WTC11 (cell line): ENCODE measurements around the gene ZNF625. TPM values are rescaled to one million over a fixed set of nuclear protein-coding genes. Genes with fewer than 3 reads are reported as not detected.

ENCODE experiments used
- ATF1 ChIP-seq: sonication (generic); formaldehyde crosslinking; IDR thresholded peaks from 2 replicates; pipeline ENCODE4 v1.8.1; 2023; ENCODE audit warnings: mild to moderate bottlenecking, moderate library complexity, missing genetic modification reagents
- ATF2 ChIP-seq: sonication (generic); formaldehyde crosslinking; IDR thresholded peaks from 2 replicates; pipeline ENCODE4 v1.8.1; 2022; ENCODE audit warnings: low read depth, missing genetic modification reagents, borderline replicate concordance
- ELF4 ChIP-seq: sonication (generic); formaldehyde crosslinking; IDR thresholded peaks from 2 replicates; pipeline ENCODE4 v1.8.1; 2022; ENCODE audit warnings: low read depth, mild to moderate bottlenecking, moderate library complexity, missing genetic modification reagents
- EMX1 ChIP-seq: fragments of 250-450 bp; sonication (Bioruptor Pico); IDR thresholded peaks from 2 replicates; pipeline ENCODE4 v1.8.0; 2021; ENCODE audit warnings: mild to moderate bottlenecking
- ESRRA ChIP-seq: sonication (generic); formaldehyde crosslinking; IDR thresholded peaks from 2 replicates; pipeline ENCODE4 v1.8.1; 2022; ENCODE audit warnings: mild to moderate bottlenecking, missing genetic modification reagents, borderline replicate concordance
- ETV6 ChIP-seq: sonication (generic); formaldehyde crosslinking; IDR thresholded peaks from 2 replicates; pipeline ENCODE4 v1.8.1; 2022; ENCODE audit warnings: mild to moderate bottlenecking, missing genetic modification reagents
- FOXJ3 ChIP-seq: sonication (generic); formaldehyde crosslinking; IDR thresholded peaks from 2 replicates; pipeline ENCODE4 v1.9.0; 2021; ENCODE audit warnings: missing genetic modification reagents, mild to moderate bottlenecking, borderline replicate concordance
- GABPB1 ChIP-seq: sonication (generic); formaldehyde crosslinking; IDR thresholded peaks from 2 replicates; pipeline ENCODE4 v1.8.1; 2023; ENCODE audit warnings: mild to moderate bottlenecking, missing genetic modification reagents
- GRHL2 ChIP-seq: fragments of 250-450 bp; sonication (Bioruptor Pico); IDR thresholded peaks from 2 replicates; pipeline ENCODE4 v1.8.0; 2022; ENCODE audit warnings: mild to moderate bottlenecking, moderate library complexity; ENCODE audit not compliant: insufficient replicate concordance, severe bottlenecking
- GTF2I ChIP-seq: fragments of 250-450 bp; sonication (Bioruptor Pico); conservative IDR thresholded peaks from 2 replicates; pipeline ENCODE4 v1.4.0; 2021; ENCODE audit warnings: mild to moderate bottlenecking
- IRF2 ChIP-seq: sonication (generic); formaldehyde crosslinking; IDR thresholded peaks from 2 replicates; pipeline ENCODE4 v1.8.0; 2022; ENCODE audit warnings: low read depth, missing genetic modification reagents, borderline replicate concordance
- JAZF1 ChIP-seq: fragments of 250-450 bp; sonication (Bioruptor Pico); IDR thresholded peaks from 2 replicates; pipeline ENCODE4 v1.9.0; 2021; ENCODE audit warnings: moderate library complexity, mild to moderate bottlenecking, inconsistent platforms
- JUN ChIP-seq: sonication (generic); formaldehyde crosslinking; IDR thresholded peaks from 2 replicates; pipeline ENCODE4 v1.8.0; 2023; ENCODE audit warnings: mild to moderate bottlenecking, missing genetic modification reagents
- MAX ChIP-seq: sonication (generic); formaldehyde crosslinking; IDR thresholded peaks from 2 replicates; pipeline ENCODE4 v1.8.0; 2022; ENCODE audit warnings: mild to moderate bottlenecking, missing genetic modification reagents
- NFATC4 ChIP-seq: fragments of 250-450 bp; sonication (Bioruptor Pico); IDR thresholded peaks from 2 replicates; pipeline ENCODE4 v1.9.0; 2021; ENCODE audit warnings: mild to moderate bottlenecking
- NFE2L1 ChIP-seq: sonication (generic); formaldehyde crosslinking; IDR thresholded peaks from 2 replicates; pipeline ENCODE4 v1.8.1; 2023; ENCODE audit warnings: missing genetic modification reagents
- NR1H2 ChIP-seq: sonication (generic); formaldehyde crosslinking; IDR thresholded peaks from 2 replicates; pipeline ENCODE4 v1.9.0; 2021; ENCODE audit warnings: mild to moderate bottlenecking, moderate library complexity, missing genetic modification reagents
- RELA ChIP-seq: sonication (generic); formaldehyde crosslinking; IDR thresholded peaks from 2 replicates; pipeline ENCODE4 v1.8.1; 2022; ENCODE audit warnings: missing genetic modification reagents, mild to moderate bottlenecking, borderline replicate concordance
- RORB ChIP-seq: fragments of 250-450 bp; sonication (Bioruptor Pico); IDR thresholded peaks from 2 replicates; pipeline ENCODE4 v1.9.0; 2021; ENCODE audit warnings: mild to moderate bottlenecking
- TEAD1 ChIP-seq: sonication (generic); formaldehyde crosslinking; IDR thresholded peaks from 2 replicates; pipeline ENCODE4 v1.8.0; 2022; ENCODE audit warnings: mild to moderate bottlenecking, missing genetic modification reagents
- TEAD4 ChIP-seq: sonication (generic); formaldehyde crosslinking; IDR thresholded peaks from 2 replicates; pipeline ENCODE4 v1.8.0; 2022; ENCODE audit warnings: mild to moderate bottlenecking, missing genetic modification reagents
- USF1 ChIP-seq: sonication (generic); formaldehyde crosslinking; IDR thresholded peaks from 2 replicates; pipeline ENCODE4 v1.8.0; 2022; ENCODE audit warnings: mild to moderate bottlenecking, missing genetic modification reagents
- ZBTB21 ChIP-seq: sonication (generic); formaldehyde crosslinking; IDR thresholded peaks from 2 replicates; pipeline ENCODE4 v1.8.1; 2023; ENCODE audit warnings: mild to moderate bottlenecking, missing genetic modification reagents, borderline replicate concordance
- ZMAT4 ChIP-seq: fragments of 250-450 bp; sonication (Bioruptor Pico); IDR thresholded peaks from 2 replicates; pipeline ENCODE4 v1.9.0; 2021; ENCODE audit warnings: mild to moderate bottlenecking
- ZNF138 ChIP-seq: sonication (generic); formaldehyde crosslinking; conservative IDR thresholded peaks from 2 replicates; pipeline ENCODE4 v1.8.1; 2022; ENCODE audit warnings: mild to moderate bottlenecking, moderate library complexity, missing genetic modification reagents
- ZNF232 ChIP-seq: sonication (generic); formaldehyde crosslinking; IDR thresholded peaks from 2 replicates; pipeline ENCODE4 v1.8.0; 2022; ENCODE audit warnings: mild to moderate bottlenecking, missing genetic modification reagents
- ZNF263 ChIP-seq: sonication (generic); formaldehyde crosslinking; IDR thresholded peaks from 2 replicates; pipeline ENCODE4 v1.8.1; 2022; ENCODE audit warnings: low read depth, mild to moderate bottlenecking, moderate library complexity, missing genetic modification reagents
- ZNF281 ChIP-seq: sonication (generic); formaldehyde crosslinking; IDR thresholded peaks from 2 replicates; pipeline ENCODE4 v1.8.0; 2023; ENCODE audit warnings: mild to moderate bottlenecking, missing genetic modification reagents
- total RNA-seq: library from RNA; stranded (reverse); gene quantifications from 3 replicates; pipeline ENCODE4 v1.2.3, GENCODE V29; 2021
- TF ChIP-seq, protein P1 (sequence below): sonication (generic); formaldehyde crosslinking; IDR thresholded peaks from 2 replicates; pipeline ENCODE4 v1.8.1; 2022; ENCODE audit warnings: low read depth, mild to moderate bottlenecking, moderate library complexity, missing genetic modification reagents, borderline replicate concordance
- TF ChIP-seq, protein P2 (sequence below): sonication (generic); formaldehyde crosslinking; IDR thresholded peaks from 2 replicates; pipeline ENCODE4 v1.8.0; 2022; ENCODE audit warnings: mild to moderate bottlenecking, missing genetic modification reagents
- TF ChIP-seq, protein P3 (sequence below): sonication (generic); formaldehyde crosslinking; IDR thresholded peaks from 2 replicates; pipeline ENCODE4 v1.8.1; 2023; ENCODE audit warnings: mild to moderate bottlenecking, missing genetic modification reagents

ZNF625 gene
- total RNA-seq, 1 experiment from 2014 or later: 24.5 TPM

GRCh38 chr19:12139885-12140544 is 16.5 kb downstream of the ZNF625 start, which contains the start of gene ZNF20 (continued):
- no peak for TF ChIP-seq NFE2L1 (CRISPR knock-in tag)
- peak; percentile 26; the same call in 1 of the 2 replicates for TF ChIP-seq ZNF232
- TF ChIP-seq TEAD4 (CRISPR knock-in tag): no peak
- no peak for TF ChIP-seq USF1 (CRISPR knock-in tag)
- TF ChIP-seq JUN: no peak
- no peak for TF ChIP-seq ESRRA
- TF ChIP-seq GRHL2: no peak
- TF ChIP-seq, protein P1, sequence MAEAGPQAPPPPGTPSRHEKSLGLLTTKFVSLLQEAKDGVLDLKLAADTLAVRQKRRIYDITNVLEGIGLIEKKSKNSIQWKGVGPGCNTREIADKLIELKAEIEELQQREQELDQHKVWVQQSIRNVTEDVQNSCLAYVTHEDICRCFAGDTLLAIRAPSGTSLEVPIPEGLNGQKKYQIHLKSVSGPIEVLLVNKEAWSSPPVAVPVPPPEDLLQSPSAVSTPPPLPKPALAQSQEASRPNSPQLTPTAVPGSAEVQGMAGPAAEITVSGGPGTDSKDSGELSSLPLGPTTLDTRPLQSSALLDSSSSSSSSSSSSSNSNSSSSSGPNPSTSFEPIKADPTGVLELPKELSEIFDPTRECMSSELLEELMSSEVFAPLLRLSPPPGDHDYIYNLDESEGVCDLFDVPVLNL (CRISPR knock-in tag): no peak
- TF ChIP-seq ZNF263 (CRISPR knock-in tag): no peak
- no peak for TF ChIP-seq RORB (CRISPR knock-in tag)
- TF ChIP-seq ETV6: no peak
- TF ChIP-seq, protein P2, sequence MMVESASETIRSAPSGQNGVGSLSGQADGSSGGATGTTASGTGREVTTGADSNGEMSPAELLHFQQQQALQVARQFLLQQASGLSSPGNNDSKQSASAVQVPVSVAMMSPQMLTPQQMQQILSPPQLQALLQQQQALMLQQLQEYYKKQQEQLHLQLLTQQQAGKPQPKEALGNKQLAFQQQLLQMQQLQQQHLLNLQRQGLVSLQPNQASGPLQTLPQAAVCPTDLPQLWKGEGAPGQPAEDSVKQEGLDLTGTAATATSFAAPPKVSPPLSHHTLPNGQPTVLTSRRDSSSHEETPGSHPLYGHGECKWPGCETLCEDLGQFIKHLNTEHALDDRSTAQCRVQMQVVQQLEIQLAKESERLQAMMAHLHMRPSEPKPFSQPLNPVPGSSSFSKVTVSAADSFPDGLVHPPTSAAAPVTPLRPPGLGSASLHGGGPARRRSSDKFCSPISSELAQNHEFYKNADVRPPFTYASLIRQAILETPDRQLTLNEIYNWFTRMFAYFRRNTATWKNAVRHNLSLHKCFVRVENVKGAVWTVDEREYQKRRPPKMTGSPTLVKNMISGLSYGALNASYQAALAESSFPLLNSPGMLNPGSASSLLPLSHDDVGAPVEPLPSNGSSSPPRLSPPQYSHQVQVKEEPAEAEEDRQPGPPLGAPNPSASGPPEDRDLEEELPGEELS: no peak
- TF ChIP-seq IRF2: no peak
- no peak for TF ChIP-seq ZNF281
- TF ChIP-seq FOXJ3 (CRISPR knock-in tag): 0 out of 2 replicates have a peak, but pooled peaks have one; percentile 34
- TF ChIP-seq ZMAT4 (CRISPR knock-in tag): no peak
- no peak for TF ChIP-seq ATF1
- TF ChIP-seq, protein P3, sequence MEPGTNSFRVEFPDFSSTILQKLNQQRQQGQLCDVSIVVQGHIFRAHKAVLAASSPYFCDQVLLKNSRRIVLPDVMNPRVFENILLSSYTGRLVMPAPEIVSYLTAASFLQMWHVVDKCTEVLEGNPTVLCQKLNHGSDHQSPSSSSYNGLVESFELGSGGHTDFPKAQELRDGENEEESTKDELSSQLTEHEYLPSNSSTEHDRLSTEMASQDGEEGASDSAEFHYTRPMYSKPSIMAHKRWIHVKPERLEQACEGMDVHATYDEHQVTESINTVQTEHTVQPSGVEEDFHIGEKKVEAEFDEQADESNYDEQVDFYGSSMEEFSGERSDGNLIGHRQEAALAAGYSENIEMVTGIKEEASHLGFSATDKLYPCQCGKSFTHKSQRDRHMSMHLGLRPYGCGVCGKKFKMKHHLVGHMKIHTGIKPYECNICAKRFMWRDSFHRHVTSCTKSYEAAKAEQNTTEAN: 0 out of 2 replicates have a peak, but pooled peaks have one; percentile 56
- TF ChIP-seq ATF2 (CRISPR knock-in tag): no peak
- TF ChIP-seq GABPB1 (CRISPR knock-in tag): no peak
- TF ChIP-seq NFATC4 (CRISPR knock-in tag): no peak
- 0 out of 2 replicates have a peak, but pooled peaks have one; percentile 13 for TF ChIP-seq ELF4 (CRISPR knock-in tag)
- no peak for TF ChIP-seq GTF2I
- 0 out of 2 replicates have a peak, but pooled peaks have one; percentile 42 for TF ChIP-seq MAX
- no peak for TF ChIP-seq NR1H2 (CRISPR knock-in tag)
- no peak for TF ChIP-seq JAZF1
- TF ChIP-seq ZNF138 (CRISPR knock-in tag): no peak
- TF ChIP-seq EMX1 (CRISPR knock-in tag): no peak; the same call in 1 of the 2 replicates
- no peak for TF ChIP-seq ZBTB21 (CRISPR knock-in tag)
- TF ChIP-seq RELA (CRISPR knock-in tag): no peak
- no peak for TF ChIP-seq TEAD1 (CRISPR knock-in tag)
